T-helper 1 cell (primary cell): ENCODE data around the gene TASOR.

Source experiments
- DNase-seq, 5 donors: peaks; one replicate each; pipeline ENCODE4 v3.0.0-alpha.2; 2012 to 2020

TASOR gene

DNA sequence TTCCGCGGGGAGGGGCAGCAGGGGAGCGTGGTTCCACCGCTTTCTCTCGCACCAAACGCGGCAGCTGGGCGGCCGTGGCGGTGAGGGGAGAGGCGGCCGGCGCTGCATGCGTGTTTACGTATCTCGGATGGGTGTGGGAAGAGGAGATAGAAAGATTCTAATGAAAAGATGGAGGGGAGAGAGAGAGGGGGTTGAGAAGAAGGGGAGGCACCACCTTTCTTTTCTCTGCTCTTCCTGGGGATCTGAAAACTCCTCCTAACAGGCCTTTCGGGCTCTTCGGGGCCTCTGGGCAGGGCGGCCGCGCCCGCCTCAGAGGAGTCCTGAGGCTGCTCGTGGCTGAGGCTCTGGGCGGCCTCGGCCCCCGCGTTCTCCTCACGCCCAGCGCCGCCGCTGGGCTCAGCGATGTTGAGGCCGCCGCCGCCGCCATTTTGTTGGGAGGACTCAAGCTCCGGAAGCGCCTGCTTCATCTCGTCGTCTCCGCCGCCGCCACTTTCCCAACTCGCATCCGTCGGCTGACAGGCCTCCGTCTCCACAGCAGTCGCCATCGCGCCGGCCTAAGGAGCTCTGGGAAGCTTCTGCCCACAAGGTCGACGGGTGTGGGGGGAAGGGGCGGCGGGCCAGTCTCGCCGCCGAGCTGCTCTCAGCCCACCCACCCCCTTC, 473 bp downstream of the TASOR start:
- peak; percentile 59 to 84 (median 71) for DNase-seq

DNA sequence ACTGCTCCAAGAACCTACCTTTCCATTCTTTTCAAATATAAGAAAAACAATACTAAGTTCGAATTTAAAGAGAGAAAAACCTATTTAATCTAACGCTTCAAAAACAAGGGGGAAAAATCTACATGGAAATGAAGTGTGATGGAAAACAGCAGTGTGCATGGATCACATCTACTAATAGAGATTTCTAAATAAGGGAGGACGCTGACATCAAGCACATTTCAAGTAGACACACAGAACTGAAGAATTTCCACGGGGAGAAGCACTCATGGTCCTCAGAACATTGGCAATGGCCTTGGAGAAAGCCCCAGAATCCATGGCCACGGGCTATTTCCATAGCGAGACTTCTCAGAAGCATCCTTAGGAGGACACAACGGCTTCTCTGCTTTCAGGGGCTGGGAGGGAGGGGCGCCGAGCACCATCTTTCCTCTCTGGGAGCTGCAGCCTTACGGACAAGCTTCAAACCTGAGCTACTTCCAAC, 1.0 kb downstream of the TASOR start:
- DNase-seq = no peak

DNA sequence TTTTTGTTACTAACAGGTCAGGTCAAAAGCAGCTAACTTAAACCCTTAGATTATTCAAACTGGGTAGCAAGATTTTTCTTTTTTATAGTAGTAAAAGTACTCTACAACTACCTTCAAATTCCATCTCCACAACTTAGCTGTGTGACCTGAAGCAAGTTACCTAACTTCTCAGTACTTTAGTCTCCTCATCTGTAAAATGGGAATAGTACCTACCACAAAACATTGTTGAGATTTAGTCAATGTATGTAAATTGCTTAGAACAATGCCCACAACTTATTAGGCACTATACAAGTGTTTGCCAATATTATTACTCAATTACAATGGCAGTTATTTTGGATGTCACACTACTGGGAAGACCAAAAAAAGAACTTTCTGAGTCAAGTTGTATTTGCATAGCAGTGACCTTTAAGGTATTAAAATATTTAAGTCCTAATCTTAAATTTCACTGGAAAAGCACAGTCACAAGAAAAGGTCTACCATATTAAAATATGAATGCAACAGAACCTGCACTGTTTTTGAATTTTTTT, 2.9 kb downstream of the TASOR start:
- DNase-seq = no peak

DNA sequence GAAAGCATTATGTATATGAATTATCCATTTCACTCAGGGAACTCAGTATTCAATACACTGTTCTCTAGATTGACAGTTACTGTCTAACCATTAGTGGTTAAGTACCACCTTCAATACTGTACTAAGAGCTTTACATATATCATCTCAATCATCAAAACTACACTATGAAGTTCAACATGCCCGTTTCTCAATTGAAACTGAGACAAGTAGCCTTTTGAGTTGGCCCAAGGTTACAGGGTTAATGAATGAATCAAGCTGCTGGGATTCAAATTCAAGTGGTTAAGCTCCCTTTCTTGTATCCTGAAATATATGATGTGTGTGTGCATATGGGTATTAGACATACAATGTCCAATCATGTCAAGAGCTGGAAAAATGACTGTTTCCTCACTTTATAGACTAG, 5.8 kb downstream of the TASOR start:
- no peak for DNase-seq

DNA sequence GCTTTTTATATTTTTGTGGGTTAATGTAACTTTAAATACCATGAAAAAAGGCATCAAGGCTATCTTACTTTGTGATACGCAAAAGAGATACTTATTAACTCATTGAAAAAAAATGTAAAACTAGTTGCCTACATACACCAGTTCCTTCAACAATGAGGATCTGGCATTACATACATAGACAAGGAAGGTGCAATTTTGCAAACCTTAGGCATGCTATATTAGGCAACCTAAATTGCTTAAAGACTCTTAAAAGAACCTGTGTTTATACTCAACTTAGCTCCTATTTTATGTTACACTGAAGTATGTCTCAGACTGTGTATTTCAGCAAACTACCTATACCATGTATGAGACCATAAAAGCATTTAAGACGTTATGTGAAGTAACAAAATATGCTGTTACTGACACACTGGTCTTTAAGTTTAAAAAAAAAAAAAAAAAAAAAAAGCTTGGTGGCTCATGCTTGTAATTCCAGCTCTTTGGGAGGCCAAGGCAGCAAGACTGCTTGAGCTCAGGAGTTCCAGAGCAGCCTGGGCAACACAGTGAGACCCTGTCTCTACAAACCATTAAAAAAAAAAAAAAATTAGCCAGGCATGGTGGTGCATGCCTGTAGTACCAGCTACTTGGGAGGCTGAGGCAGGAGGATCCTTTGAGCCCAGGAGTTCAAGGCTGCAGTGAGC, 9.1 kb downstream of the TASOR start:
- no peak for DNase-seq

DNA sequence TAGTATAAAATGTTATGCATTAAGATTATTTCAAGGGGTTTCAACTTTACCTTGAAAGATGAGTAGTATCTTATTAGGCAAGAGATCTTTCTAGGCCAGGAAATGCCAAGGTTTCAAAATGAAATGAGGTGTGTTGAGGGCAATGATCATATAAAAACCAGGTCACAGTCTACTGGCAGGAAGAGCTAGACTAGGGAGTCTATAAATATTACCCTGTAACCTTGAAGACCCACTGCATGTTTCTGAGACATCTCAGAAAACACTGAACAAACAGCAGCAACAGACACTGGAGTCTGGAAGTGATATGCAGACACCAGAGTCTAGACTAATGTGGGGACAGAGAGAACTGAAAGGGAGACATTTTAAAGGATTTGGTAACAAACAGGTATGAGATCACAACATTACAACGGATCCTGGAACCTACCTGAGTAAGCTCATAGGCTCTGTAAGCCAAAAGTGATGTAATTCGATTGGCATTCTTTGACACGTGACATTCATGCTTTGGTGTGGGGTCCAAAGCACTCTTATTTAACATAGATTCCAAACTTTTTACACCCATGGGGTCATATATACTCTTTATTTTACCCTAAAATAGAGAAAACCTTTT, 15.0 kb downstream of the TASOR start:
- DNase-seq = no peak

DNA sequence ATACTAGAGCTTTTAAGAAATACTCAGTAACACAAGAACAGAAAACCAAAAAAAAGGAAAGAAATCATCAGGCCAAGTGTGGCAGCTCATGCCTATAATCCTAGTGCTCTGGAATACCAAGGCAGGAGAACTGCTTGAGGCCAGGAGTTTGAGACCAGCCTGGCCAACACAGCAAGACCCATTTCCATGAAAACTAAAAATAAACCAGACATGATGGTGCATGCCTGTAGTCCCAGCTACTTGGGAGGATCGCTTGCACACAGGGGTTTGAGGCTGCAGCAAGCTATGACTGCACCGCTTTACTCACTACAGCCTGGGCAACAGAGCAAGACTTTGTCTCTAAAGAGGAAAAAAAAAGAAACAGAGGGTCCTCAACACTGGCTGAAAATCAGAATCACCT, 18.2 kb downstream of the TASOR start:
- DNase-seq = no peak

DNA sequence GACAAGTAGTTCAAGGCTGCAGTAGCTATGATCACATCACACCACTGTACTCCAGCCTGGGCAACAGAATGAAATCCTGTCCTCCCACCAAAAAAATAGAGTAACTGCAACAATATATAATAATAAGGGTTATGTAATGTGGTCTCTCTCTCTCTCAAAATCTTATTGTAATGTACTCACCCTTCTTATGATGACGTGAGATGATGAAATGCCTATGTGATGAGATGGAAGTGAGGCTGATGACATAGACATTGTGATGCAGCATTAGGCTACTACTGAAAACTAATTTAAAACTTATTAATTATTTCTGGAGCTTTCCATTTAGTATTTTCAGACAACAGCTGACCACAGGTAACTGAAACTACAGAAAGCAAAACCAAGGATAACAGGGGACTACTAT, 27.4 kb downstream of the TASOR start:
- no peak for DNase-seq

DNA sequence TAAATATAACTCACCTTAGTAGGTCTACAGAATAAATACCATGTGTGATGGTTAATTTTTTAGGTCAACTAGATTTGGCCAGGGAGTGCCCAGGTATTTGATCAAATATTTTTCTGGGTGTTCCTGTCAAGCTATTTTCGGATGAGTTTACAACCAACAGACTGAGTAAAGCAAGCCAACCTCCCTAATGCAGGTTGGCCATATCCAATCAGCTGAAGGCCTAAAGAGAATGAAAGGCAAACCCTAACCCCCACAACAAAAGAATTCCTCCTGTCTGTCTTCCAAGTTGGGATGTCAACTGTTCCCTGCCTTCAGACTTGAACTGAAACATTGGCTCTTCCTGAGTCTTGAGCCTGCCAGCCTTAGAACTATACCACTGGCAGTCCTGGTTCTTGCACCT, 28.6 kb downstream of the TASOR start:
- DNase-seq = no peak

DNA sequence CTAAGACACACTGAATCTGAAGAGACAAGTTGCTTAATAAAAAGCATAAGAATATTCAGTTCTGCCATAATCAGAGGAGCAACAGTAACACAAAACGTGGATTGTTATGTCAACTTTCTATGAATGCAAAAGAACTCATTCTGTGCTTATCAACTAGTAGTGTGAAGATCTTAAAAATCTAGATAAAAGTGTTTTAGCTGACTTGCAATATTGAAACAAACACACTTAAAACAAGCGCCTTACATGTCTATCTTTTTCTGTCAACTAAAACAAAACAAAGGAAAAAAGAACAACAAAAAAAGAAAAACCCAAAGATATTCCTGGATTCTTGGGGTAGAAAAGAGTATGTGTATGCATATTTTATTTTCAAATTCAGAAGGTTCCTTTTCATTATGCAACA, 37.7 kb downstream of the TASOR start:
- DNase-seq = no peak

DNA sequence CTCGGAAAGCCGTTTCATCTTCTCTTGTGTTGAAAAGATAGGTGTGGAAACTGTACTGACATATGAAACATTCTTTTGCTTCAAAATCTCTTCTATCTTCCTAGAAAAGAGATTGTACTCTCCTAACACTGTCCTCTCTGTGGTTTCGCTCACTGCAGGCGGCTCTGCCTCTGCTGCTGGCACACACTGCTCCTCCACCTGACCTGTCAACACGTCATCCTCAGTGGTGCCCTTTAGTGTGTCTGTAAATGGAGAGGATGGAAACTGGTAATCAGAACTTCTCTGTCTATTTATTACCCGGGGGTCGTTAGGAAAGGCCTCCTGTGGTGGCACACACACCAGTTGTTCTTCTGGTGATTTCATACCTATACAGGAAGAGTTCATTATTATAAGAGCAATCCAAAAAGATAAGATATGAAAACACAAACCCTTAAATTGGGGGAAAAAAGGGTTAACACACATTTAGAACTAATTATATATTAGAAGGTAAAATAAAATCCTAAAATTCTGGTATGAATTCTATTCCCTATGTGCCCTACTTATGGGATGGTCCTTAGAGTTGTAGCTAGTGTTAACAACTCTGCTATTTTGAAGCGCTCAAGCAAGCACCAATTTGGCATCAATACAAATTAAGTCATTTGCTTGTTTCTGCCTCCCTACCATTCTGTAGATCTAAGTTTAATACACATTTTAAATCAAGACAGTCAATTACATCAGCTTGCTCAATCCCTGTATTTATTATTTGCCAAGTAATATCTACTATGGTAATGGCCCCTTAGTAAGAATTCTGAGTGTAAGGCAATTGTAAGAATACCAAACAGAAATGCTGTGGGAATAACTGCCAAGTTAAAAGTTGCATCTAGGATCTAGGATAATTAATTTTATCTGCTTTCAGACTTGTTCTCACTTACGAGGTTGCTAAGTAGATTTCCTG, 49.2 kb downstream of the TASOR start:
- no peak for DNase-seq
